HG03378 (cell line): Measurements from ENCODE around the gene SLAMF6.
"Not testable (repeated sequence)": the region's sequence is repeated elsewhere in the genome, so short reads cannot be mapped to it uniquely, and the experiment has no call there.

ENCODE experiments used
- ATAC-seq: cut with Tn5 transposase; IDR thresholded peaks from one replicate; pipeline ENCODE4 v1.9.1; 2021; ENCODE audit warnings: mild to moderate bottlenecking, moderate library complexity; ENCODE audit not compliant: unreplicated experiment

The SLAMF6 gene

DNA sequence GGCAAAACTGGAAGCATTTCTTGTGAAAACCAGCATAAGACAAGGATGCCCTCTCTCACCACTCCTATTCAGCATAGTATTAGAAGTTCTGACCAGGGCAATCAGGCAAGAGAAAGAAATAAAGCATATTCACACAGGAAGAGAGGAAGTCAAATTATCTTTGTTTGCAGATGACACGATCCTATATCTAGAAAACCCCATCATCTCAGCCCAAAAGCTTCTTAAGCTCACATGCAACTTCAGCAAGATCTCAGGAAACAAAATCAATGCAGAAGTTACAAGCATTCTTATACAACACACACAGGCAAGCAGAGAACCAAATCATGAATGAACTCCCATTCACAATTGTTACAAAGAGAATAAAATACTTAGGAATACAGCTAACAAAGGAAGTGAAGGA lies 7.1 kb downstream of the SLAMF6 start:
- not testable (repeated sequence) for ATAC-seq

DNA sequence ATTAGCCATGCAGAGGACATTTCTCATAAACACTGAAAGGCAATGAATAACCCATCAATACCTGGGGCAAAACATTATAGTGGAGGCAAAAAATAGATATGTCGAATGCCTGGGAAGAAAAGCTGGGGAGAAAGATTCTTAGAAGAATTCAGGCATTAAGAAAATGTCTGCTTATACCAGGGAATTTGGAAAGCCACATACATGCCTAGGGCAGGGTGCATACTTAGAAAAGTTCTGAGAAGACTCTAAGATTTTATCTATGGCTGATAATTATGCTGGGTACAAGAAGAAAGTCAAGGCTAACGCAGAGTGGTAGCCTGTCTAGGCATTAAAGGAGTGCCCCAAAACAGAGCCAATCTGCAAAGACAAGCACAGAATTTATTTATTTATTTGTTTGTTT lies 18.4 kb downstream of the SLAMF6 start:
- ATAC-seq = no peak

DNA sequence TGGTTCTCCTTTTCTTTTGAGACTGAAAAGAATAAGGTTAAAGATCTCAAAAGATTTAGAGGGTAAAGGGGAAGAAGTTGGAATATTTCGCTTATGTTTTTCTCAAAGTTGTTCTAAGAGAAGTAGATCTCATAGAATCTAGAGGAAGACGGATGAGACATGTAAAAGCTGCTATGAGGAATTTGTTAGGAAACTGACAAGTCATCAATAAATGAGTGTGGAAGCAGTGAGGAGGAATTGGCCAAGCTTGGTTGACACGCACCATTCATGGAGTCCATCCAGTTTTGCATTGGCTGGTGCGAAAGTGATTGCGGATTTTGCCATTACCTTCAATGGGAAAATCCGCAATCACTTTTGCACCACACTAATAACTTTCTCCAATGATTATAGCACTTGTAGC lies 20.0 kb downstream of the SLAMF6 start:
- no peak for ATAC-seq

DNA sequence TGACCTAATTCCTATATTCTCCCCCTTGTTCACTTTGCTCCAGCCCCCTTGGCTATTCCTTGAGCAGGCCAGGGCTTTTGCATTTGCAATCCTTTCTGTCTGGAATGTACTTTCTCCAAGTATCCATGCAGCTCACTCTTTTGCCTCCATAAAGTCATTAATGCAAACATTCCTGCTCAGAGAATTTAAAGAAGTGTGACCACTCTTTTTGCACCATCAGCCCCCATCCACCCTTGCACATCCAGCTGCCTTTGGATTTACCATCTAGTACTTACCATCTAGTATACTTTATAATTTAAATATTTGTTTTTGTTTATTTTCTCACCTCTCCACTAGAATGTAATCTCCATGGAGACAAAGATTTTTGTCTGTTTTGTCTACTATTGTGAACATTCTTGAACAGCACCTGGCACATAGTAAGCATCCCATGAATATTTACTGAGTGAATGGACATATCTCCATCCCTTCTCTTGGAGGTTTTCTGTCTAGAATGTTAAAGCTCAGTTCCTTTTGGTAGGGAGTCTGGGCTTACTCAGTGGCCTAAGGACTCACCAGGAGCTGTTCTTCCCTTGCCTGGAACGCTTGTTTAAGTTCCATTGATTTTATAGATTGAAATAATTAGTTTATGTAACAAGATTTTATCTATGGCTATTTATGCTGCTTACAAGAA lies 22.6 kb downstream of the SLAMF6 start:
- no peak for ATAC-seq

DNA sequence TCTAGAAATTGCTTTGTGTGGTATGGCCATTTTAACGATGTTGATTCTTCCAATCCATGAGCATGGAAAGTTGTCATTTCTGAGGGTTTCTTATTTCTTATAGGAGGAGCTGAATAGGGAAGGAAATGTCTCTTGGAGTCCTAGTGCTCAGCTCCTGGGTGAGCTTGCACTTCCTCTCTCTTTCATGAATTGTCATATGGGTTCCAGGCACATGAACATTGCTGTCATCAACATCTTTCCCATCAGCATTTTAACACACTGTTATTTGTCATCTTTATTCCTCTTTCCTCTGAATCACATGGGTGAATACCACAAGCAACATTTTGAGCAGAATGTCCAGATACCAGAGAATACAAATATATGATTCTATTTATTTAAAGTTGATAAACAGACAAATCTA lies 23.4 kb downstream of the SLAMF6 start:
- no peak for ATAC-seq

DNA sequence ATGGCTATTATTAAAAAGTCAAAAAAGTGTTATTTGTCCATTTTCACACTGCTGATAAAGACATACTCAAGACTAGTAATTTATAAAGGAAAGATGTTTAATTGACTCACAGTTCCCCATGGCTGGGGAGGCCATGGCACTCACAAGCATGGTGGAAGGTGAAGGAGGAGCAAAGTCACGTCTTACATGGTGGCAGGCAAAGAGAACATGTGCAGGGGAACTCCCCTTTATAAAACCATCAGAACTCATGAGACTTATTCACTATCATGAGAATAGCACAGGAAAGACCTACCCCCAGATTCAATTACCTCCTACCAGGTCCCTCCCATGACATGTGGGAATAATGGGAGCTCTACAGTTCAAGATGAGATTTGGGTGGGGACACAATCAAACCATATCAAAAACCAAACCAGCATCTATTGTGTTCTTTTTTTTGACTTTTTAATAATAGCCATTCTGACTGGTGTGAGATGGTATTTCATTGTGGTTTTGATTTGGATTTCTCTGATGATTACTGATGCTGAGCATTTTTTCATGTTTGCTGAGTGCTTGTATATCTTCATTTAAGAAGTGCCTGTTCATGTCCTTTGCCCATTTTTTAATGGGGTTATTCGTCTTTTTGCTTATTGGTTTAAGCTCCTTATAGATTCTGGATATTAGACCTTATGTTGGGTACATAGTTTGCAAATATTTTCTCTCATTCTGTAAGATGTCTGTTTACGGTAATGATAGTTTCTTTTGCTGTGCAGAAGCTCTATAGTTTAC lies 24.6 kb downstream of the SLAMF6 start:
- ATAC-seq = not testable (repeated sequence)

DNA sequence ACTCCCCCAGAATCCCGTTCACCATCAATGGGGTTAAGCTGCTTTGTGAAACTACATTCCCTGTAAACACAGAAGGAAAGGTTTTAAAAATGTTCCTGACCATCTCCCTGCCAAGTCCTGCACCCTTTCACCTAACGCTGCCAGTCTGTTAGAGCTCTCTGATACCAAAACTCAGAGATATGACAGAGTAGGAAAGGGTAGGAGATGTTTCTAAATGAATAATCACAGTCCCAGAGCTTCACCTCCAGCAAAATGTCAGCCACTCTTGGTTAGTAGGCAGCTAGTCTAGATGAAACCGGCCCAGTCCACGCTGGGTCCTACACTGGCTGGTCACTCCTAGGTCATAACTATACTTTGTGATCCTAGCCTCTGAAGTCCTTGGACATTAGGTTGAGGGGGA lies 26.7 kb downstream of the SLAMF6 start:
- no peak for ATAC-seq

DNA sequence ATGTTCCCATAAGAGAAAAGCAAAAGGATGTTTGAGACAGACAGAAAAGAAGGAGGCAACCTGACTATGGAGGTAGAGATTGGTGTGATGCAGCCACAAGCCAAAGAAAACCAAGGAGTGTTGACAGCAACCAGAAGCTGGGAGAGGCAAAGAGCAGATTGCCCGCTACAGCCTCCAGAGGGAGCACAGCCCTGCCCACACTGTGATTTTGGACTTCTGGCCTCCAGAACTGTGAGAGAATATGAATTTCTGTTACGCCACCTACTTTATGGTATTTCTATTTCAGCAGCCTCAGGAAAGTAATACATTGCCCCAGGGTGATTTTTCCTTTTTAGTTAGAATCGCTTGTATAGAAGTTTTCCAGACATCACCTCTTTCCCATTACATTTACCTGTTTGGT lies 28.4 kb downstream of the SLAMF6 start:
- ATAC-seq = no peak

DNA sequence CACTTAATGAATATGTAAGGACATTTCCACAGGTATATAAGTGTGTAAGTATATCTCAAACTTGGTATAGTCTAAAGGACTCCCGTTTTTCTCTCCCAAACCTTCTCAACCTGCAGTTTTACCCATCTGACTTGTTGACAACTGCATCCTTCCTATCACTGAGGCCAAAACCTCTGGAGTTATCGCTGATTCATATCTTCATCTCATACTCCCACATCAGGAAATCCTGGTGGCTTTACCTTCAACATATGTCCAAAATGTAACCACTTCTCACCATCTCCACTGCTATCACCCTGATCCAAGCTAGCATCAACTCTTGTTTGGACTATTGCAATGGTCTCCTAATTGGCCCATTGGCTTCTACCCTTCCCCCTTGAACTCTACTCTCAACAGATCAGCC lies 30.4 kb downstream of the SLAMF6 start:
- ATAC-seq = no peak

DNA sequence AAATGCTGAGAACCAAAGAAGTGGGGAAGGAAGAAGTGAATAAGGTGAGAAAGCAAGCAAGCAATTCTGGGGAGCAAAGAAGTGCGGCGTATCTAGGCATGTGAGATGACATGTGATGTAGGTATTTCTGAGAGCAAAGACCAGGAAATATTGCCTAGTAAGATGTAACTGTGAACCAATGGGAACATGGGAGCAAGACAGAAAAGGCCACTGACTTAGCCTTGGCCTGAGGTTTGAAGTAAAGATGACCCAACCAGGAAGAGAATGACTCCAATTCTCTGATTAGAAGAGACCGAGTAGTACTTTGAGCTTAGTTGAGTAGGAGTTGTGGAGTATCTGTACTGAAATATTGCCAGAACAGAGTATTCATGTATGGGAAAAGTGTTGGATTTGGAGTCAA lies 31.1 kb downstream of the SLAMF6 start:
- no peak for ATAC-seq

DNA sequence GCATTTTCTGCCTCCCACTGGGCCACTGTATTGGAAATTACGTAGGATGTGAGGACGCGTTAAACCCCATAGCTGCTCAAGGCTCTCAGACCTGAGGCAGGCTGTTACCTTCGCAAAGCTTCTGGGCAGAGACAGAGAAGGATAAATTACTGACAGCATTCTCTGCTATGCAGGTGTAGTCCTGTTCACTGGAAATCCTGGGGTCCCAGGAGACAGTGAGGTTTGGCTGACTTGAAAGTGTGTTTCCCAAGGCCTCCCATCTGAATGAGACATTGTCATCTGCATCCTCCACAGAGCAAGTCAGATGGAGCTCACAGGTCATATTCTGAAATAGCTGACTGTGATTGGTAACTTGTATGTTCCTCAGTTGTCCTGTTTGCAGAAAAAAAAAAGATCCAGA lies 32.0 kb downstream of the SLAMF6 start:
- ATAC-seq = no peak

DNA sequence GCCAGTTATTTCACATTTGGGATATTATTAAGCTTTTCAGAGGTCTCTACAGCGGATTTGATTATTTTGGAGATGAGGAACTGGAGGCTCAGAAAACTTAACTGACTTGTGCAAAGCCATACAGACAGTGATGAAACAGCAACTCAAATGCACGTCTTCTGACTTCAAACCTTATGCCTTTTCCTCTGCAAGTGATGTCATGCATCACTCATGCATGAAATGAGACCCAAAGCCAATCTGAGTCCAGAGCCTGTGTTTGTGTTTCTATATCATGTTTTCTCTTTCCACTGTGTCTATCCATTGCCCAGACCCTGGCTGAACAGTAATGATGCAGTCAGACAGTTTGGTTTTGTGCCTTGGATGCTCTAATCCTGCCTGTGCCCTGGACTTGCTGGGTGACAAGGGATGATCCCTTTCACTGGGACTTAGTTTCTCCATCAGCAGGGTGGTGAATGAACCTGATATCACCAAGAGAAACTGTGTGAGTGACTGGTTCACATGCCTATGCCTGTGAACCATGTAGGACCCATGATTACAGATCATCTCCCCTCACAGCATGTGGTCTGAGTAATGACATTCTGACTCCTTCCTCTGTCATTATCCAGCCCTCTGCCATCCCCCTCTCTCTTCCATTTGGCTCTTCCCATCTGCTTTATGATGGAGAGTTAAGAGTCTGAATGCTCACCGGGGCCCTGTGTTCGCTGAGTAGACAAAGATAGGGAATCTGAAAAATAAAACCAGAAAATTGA lies 33.4 kb downstream of the SLAMF6 start:
- no peak for ATAC-seq

DNA sequence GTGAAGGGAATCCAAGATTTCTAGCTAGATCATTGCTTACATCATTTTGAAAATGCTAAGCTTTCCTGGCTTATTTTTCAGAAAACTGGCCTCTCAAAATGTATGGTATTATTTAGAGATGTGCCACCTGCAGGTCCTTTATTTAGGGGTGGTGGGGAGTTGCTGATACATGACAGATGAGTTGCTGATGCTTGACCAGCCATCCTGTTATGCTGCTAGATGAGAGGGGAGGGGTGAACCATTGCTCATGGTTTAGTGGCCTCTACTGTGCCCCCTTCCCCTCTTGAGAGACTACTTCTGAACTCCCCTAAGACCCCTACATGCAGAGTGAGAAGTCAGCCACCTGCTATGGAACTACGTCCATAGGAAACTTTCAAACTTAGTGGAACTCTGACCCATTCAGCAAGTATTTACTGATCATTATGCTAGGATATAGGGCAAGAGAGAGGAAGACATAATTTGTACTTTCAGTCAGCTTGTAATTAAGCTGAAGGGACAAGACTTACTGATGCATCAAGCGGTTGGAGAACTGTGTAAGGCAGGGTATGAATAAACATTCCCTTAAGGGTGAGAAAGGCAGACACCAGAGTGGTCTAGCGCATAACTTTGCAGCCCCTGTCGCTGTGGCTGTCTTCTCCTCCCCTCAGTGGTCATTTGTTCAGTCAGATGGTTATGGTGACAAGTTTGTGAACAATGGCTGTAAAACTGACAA lies 34.6 kb downstream of the SLAMF6 start:
- no peak for ATAC-seq

DNA sequence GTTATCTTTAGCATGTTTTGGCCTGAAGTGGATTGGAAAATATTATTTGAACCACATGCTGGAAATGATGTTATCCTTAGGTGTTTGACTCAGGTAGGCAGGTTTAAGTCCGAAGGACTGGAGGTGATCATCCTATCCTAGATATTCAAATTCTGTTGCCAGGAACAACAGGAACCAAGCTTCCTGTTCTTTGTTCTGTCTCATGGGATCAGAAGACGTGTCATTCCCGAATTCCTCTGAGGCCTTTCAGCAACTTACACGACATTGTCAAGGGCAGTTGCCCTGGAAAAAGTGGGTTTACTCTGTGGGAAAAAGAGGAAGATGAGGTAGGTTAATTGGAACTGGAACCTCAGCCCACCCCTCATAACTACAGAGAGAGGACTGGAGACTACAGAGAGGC lies 36.6 kb downstream of the SLAMF6 start:
- no peak for ATAC-seq

DNA sequence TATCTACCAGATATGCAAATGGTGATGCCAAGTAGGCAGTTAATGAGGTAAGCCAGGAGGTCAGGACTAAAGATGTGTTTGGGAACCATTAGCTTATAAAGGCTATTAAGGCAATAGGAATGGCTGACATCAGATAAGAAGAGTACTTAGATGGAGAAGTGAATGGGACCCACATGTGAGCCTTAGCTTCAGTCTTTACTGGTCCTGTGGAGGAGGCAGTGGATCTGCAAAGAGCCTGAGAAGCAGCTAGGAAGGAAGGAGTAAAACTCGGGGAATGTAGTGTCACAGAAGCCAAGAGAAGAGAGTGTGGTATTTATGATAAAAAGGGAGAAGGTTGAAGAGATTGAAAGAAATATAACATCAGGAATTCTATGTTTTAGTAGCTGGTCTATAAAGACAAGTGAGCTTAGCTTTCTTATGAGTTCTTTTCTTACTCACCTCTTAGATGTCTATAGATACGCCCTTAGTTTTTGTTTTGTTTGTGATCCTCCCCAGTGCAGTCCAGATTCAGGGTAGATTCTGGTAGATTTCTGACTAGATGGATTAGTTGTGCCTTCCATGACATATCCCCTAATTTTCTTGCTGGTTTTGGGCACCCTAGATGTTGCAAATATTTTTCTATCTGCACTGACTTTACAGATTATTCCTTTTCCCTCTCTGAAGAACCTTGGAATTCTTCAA lies 39.4 kb downstream of the SLAMF6 start:
- ATAC-seq = no peak

DNA sequence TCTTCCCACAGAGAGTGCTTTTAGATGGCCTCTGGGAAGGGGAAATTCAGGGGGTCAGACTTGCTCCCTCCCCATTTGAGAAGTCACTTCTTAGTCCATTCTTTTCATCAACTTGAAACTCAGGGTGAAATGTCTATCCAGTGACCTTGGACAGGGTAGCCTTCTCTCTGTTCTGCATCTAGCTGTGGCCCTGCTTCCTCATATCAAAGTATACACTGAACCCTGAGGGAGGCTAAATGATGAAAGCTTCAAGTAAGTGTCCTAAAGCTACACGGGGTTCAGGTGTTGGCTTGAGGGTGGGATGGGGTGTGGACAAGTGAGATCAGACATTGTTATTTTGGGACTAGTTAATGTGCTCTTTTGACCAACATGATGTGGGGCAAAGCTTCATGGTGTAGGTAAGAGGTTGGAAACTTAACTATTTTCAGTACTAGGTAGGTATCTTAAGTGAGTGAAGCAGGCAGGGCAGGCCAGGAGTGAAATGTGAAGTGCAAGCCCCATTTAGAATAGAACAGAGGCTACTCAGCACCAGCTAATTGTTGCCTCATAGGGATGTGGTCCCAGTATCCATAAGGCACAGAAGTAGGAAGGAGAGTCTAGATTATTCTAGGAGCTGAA lies 41.0 kb downstream of the SLAMF6 start:
- no peak for ATAC-seq

DNA sequence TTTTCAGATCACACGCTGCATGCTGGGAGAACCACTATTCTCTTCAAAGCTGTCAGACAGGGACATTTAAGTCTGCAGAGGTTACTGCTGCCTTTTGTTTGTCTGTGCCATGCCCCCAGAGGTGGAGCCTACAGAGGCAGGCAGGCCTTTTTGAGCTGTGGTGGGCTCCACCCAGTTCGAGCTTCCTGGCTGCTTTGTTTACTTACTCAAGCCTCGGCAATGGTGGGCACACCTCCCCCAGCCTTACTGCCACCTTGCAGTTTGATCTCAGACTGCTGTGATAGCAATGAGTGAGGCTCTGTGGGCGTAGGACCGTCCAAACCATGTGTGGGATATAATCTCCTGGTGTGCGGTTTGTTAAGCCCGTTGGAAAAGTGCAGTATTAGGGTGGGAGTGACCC lies 42.3 kb downstream of the SLAMF6 start:
- not testable (repeated sequence) for ATAC-seq

DNA sequence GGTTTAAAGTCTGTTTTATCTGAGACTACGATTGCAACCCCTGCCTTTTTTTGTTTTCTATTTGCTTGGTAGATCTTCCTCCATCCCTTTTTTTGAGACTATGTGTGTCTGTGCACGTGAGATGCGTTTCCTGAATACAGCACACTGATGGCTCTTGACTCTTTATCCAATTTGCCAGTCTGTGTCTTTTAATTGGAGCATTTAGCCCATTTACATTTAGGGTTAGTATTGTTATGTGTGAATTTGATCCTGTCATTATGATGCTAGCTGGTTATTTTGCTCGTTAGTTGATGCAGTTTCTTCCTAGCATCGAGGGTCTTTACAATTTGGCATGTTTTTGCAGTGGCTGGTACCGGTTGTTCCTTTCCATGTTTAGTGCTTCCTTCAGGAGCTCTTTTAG lies 44.0 kb downstream of the SLAMF6 start:
- ATAC-seq = not testable (repeated sequence)

DNA sequence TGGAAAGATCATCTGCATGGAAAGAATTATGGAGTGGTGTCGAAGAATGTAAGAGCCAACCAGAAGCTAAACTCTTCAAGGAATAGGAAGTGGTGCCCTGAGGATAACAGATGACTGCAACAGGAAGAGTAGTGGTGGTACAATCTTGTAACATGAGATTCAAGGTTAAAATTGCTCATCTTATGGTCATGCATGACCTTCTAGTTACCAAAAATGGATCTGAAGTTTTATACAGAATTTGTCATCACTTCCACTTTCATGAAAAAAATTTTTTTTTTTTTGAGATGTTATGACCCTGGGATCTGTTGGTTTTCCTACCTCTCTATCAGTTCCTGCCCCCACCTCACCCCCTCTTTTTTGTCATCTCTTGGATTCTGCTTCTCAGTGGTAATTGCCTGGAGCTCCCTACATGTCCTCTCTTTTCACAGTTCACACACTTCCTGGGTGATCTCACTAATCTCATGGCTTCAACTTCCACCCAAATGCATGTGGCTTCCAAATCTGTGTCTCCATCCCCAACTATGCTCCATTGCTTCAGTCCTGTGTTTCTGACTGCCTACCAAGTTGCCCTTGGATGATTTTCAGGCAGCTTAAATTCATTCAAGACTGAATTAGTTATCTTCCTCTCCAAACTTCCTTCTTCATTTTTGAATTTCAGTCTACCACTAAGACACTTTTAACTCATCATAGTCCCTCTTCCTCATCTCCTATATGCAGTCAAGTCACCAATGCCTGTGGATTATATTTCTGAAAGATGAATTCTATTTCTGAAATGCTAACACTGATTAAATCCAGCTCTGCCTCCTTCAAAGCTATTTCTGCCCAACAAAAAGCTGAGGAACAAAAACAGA lies 48.4 kb downstream of the SLAMF6 start:
- peak; percentile 77 for ATAC-seq
